GM06990 (cell line): ENCODE measurements around the gene HINT2.

Source experiments
- DNase-seq: peaks from one replicate; pipeline ENCODE4 v3.0.0-alpha.2; 2011; ENCODE audit not compliant: insufficient read length; ENCODE audit errors: extremely low read depth
- H3K27me3 ChIP-seq: replicated peaks from 2 replicates; pipeline ENCODE4 v1.6.0; 2011; ENCODE audit warnings: low read length; ENCODE audit not compliant: control insufficient read depth, insufficient read depth
- H3K36me3 ChIP-seq: 2 replicates; pipeline ENCODE4 v1.5.1; 2011; ENCODE audit warnings: low read length; ENCODE audit not compliant: control insufficient read depth, insufficient read depth
- H3K4me3 ChIP-seq: replicated peaks from 2 replicates; pipeline ENCODE4 v1.5.1; 2011; ENCODE audit warnings: low read depth, mild to moderate bottlenecking, control low read depth, low read length
- TF ChIP-seq, protein P1 (sequence below): IDR thresholded peaks from 2 replicates; pipeline ENCODE4 v1.5.1; 2011; ENCODE audit warnings: low read length, control low read depth, mild to moderate bottlenecking, inconsistent platforms; ENCODE audit not compliant: insufficient read depth, poor library complexity, severe bottlenecking

Gene HINT2

GRCh38 chr9:35814106-35814840 lies 569 bp downstream of the HINT2 start:
- TF ChIP-seq, protein P1, sequence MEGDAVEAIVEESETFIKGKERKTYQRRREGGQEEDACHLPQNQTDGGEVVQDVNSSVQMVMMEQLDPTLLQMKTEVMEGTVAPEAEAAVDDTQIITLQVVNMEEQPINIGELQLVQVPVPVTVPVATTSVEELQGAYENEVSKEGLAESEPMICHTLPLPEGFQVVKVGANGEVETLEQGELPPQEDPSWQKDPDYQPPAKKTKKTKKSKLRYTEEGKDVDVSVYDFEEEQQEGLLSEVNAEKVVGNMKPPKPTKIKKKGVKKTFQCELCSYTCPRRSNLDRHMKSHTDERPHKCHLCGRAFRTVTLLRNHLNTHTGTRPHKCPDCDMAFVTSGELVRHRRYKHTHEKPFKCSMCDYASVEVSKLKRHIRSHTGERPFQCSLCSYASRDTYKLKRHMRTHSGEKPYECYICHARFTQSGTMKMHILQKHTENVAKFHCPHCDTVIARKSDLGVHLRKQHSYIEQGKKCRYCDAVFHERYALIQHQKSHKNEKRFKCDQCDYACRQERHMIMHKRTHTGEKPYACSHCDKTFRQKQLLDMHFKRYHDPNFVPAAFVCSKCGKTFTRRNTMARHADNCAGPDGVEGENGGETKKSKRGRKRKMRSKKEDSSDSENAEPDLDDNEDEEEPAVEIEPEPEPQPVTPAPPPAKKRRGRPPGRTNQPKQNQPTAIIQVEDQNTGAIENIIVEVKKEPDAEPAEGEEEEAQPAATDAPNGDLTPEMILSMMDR, result peak; percentile 50
- H3K36me3 ChIP-seq, result no peaks in the 10 kb centered on the region
- peak; percentile 74 for DNase-seq
- peak overlapping the region; percentile 71 for H3K4me3 ChIP-seq
- no peaks in the 10 kb centered on the region for H3K27me3 ChIP-seq

GRCh38 chr9:35813434-35814105 lies 1.3 kb downstream of the HINT2 start:
- no peaks in the 10 kb centered on the region for H3K27me3 ChIP-seq
- DNase-seq, result no peak
- peak overlapping the region; percentile 71 for H3K4me3 ChIP-seq
- TF ChIP-seq, protein P1, result peak; percentile 23
- H3K36me3 ChIP-seq, result peaks cover under 1% of the 10 kb centered on the region

DNA sequence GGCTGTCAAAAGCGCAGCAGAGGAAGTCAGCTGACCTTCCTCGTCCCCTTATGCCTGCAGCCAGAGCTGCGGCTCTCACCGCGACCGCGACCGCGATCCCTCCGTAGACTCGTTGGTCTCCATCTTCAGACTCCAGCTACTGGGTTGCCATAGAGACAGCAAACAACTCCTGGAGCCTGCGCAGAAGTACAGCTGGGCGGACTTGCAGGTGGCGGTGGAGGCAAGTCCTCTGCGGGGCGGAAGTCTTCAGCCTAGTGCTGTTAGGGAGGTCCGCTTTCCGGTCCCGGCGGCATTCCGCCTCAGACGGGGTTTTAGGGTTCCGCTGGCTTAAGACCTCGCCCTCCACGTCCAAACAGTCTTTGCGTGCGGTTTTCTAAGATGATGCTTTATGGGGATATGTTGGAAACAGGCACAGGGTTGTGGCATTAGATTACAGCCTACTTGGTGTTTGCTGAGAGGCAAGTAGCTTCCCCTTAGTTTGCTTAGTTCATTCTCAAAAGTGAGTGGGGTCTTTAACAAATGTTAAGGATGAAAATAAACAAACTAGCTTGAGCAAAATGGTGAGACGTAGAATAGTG lies 2.7 kb downstream of the HINT2 start, which contains the start of gene SPAG8:
Gene SPAG8 (minus strand): TSS at position 238 of the 578 bp plus-strand sequence. CDS start 115 bp downstream, at position 123.
- TF ChIP-seq, protein P1, result no peak
- Histone ChIP-seq H3K27me3 (no peaks in the 10 kb centered on the region), H3K36me3 (peaks cover 3% of the 10 kb centered on the region), H3K4me3 (peak within 1 kb of the TSS; percentile 55)
- DNase-seq, result peak; percentile 93

GRCh38 chr9:35811381-35812024 lies 3.3 kb downstream of the HINT2 start:
- peak overlapping the region; percentile 55 for H3K4me3 ChIP-seq
- TF ChIP-seq, protein P1, result no peak
- peaks cover 4% of the 10 kb centered on the region for H3K36me3 ChIP-seq
- no peak for DNase-seq
- H3K27me3 ChIP-seq, result no peaks in the 10 kb centered on the region

- TF ChIP-seq, protein P1, result no peak
- Histone ChIP-seq H3K4me3 (no peak overlapping the region), H3K27me3 (no peaks in the 10 kb centered on the region), H3K36me3 (peaks cover 11% of the 10 kb centered on the region)
- no peak for DNase-seq
These were observed 4.7 kb downstream of the HINT2 start for GRCh38 chr9:35810122-35810521.
